Progenitor cell of endocrine pancreas (in vitro differentiated cells): Measurements from ENCODE around the gene CD34. TPM values are rescaled to one million over a fixed set of nuclear protein-coding genes. Genes with fewer than 3 reads are reported as not detected.

Source experiments
- DNase-seq: peaks from one replicate; pipeline ENCODE4 v3.0.0; 2021; ENCODE audit warnings: low spot score; ENCODE audit not compliant: unreplicated experiment
- H3K27ac Mint-ChIP-seq: 2 replicates; pipeline ENCODE4 v1.8.0; 2021; ENCODE audit warnings: mild to moderate bottlenecking, moderate library complexity, mixed read lengths
- H3K27me3 Mint-ChIP-seq: 2 replicates; pipeline ENCODE4 v1.8.0; 2021; ENCODE audit warnings: mixed read lengths
- H3K36me3 Mint-ChIP-seq: 2 replicates; pipeline ENCODE4 v1.8.0; 2022; ENCODE audit warnings: mixed read lengths; ENCODE audit not compliant: insufficient read depth
- H3K4me1 Mint-ChIP-seq: 2 replicates; pipeline ENCODE4 v1.8.0; 2021; ENCODE audit warnings: low read depth, mixed read lengths
- H3K4me3 Mint-ChIP-seq: 2 replicates; pipeline ENCODE4 v1.8.0; 2021; ENCODE audit warnings: low read depth, mild to moderate bottlenecking, moderate library complexity, mixed read lengths
- H3K9me3 Mint-ChIP-seq: 2 replicates; pipeline ENCODE4 v1.8.0; 2021; ENCODE audit warnings: low read depth, mixed read lengths
- total RNA-seq: library from RNA; stranded (reverse); gene quantifications from 2 replicates; pipeline ENCODE4 v1.2.1, GENCODE V29; 2021
- TF ChIP-seq, protein P1 (sequence below): fragments of 200-600 bp; sonication (generic); IDR thresholded peaks from one replicate; pipeline ENCODE4 v1.5.0; 2021; ENCODE audit warnings: antibody characterized with exemption, mild to moderate bottlenecking; ENCODE audit not compliant: unreplicated experiment

Gene CD34
- total RNA-seq, 1 donor from 2014 or later: 0.07 TPM

DNA sequence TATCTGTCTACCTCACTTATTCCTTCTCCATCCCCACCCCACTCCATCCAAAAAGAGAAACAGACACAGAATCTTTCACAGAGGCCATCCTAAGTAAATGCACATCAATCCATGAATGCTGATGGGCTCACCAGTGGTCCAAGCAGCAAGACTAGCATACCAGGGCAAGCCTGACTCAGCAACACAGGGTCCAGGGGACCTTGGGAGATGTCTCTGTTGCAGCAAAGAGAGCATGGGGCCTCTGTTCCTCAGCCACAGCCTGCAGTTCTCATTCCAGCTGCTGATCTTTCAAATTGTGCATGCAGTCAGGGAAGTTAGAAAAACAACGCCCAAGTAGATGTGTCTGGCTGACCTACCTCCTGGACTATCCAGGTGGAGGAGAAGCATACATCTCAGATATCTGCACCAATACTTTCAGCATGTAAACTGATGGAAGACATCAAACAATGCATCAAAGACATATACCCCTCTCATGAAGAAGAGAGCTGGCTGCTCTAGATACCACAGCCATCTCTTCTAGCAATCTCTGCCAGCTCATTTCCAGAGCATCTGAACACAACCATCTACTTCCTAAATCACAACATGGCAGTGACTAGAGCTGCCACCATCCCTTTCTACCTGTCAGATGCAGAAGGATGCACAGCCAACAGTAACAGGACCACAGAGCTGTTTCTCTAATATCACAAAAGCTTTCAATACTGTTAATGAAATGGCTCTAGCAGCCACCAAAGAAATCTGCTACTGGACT, 54.5 kb downstream of the CD34 start:
- H3K4me1 Mint-ChIP-seq: no peaks in the 10 kb centered on the region
- no peak overlapping the region for H3K4me3 Mint-ChIP-seq
- no peaks in the 10 kb centered on the region for H3K27me3 Mint-ChIP-seq
- no peaks in the 10 kb centered on the region for H3K36me3 Mint-ChIP-seq
- no peak overlapping the region for H3K27ac Mint-ChIP-seq
- no peaks in the 10 kb centered on the region for H3K9me3 Mint-ChIP-seq
- no peak for DNase-seq
- TF ChIP-seq, protein P1, sequence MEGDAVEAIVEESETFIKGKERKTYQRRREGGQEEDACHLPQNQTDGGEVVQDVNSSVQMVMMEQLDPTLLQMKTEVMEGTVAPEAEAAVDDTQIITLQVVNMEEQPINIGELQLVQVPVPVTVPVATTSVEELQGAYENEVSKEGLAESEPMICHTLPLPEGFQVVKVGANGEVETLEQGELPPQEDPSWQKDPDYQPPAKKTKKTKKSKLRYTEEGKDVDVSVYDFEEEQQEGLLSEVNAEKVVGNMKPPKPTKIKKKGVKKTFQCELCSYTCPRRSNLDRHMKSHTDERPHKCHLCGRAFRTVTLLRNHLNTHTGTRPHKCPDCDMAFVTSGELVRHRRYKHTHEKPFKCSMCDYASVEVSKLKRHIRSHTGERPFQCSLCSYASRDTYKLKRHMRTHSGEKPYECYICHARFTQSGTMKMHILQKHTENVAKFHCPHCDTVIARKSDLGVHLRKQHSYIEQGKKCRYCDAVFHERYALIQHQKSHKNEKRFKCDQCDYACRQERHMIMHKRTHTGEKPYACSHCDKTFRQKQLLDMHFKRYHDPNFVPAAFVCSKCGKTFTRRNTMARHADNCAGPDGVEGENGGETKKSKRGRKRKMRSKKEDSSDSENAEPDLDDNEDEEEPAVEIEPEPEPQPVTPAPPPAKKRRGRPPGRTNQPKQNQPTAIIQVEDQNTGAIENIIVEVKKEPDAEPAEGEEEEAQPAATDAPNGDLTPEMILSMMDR: no peak

DNA sequence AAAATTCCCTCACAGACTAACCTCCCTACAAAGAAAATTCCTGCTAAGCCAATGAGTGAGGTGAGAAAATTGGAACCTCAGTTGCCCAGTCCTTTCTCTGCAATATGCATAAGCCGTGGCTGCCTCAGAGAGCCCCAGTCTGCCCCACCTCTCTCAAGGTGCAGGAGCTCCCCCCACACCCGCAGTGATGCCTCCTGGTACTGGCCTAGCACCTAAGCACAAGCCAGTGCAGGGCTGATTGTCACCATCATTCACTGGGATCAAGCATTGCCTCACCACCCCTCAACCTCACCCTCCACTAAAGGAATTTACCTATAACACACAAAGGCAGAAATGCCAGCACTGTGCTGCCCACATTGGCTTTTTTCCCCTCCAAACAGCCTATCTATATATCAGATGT, 56.9 kb downstream of the CD34 start:
- TF ChIP-seq, protein P1: no peak
- H3K4me3 Mint-ChIP-seq: no peak overlapping the region
- H3K9me3 Mint-ChIP-seq: no peaks in the 10 kb centered on the region
- no peaks in the 10 kb centered on the region for H3K4me1 Mint-ChIP-seq
- no peak overlapping the region for H3K27ac Mint-ChIP-seq
- DNase-seq: no peak
- H3K36me3 Mint-ChIP-seq: no peaks in the 10 kb centered on the region
- no peaks in the 10 kb centered on the region for H3K27me3 Mint-ChIP-seq

DNA sequence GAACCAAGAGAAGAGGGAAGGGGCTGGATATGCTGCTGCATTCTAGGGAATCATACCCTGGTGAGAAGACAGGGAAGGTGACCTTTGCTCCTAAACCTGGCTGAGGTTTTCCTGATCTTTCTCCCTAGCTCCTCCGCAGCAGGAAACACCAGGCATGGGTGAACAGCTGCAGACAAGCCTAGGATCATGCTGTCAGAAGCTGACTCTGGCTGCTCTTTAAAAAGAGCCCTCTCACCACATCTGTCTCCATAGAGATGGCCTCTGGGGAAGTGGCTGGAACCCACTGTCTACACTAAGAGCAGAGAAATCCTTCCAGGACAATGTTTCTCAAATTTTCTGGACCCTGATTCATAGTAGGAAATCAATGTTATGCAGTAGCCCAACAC, 57.6 kb downstream of the CD34 start:
- H3K4me3 Mint-ChIP-seq: no peak overlapping the region
- H3K9me3 Mint-ChIP-seq: no peaks in the 10 kb centered on the region
- TF ChIP-seq, protein P1: no peak
- no peak overlapping the region for H3K27ac Mint-ChIP-seq
- H3K27me3 Mint-ChIP-seq: no peaks in the 10 kb centered on the region
- H3K4me1 Mint-ChIP-seq: no peaks in the 10 kb centered on the region
- no peak for DNase-seq
- no peaks in the 10 kb centered on the region for H3K36me3 Mint-ChIP-seq

DNA sequence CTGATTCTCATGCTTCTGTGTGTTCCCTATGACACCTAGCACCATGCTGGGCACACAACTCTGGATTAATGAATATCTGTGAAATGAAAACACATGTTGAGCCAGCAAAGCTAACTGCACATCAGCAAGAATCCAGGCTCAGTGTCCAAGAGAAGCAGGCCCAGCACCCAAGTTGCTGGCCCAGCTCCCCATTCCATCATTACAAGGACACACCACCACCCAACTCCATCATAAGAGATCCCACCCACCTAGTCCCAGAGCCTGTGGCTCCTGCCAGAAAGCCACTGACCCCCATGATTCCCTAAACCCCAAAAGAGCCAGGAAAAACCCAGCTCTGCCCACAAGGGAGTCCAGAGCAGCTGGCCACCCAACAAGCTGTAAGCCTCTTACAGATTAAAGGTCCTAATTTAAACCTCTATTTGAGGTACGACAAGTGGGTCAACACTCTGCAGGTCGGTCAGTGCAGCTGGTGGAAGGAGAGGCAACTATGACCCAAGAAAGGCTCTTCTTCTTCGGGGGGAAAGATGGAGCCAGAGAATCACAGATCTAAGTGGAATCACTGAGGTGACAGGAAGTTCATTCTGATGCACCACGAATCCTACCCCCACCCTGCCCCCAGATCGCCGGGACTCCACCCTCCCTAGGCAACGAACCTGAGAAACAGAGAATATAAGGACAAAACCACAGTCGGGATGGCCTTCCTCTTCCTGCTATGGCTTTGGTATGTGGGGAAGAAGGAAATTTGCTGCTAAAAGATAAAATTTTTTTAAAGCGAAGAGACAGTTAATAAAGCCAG, 58.2 kb downstream of the CD34 start:
- H3K9me3 Mint-ChIP-seq: no peaks in the 10 kb centered on the region
- H3K27me3 Mint-ChIP-seq: no peaks in the 10 kb centered on the region
- TF ChIP-seq, protein P1: no peak
- no peak overlapping the region for H3K4me3 Mint-ChIP-seq
- H3K27ac Mint-ChIP-seq: no peak overlapping the region
- H3K36me3 Mint-ChIP-seq: no peaks in the 10 kb centered on the region
- DNase-seq: no peak
- no peaks in the 10 kb centered on the region for H3K4me1 Mint-ChIP-seq

DNA sequence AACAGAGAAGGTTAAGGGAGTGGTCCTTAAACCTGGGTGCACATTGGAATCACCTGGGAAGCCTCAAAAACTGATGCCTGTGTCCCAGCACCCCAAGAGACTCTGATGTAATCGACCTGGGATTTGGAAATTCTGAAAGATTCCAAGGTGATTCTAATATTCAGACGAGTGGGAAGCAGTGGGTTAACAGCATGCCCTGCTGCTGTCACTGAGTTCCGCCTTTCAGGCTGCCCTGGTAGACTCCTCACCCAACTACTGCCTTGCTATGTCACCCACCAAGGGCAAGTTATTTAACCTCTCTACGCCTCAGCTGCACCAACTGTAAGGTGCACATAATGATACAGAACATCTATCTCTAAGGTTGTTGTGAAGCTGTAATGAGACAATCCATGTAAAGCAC, 59.2 kb downstream of the CD34 start:
- no peaks in the 10 kb centered on the region for H3K9me3 Mint-ChIP-seq
- TF ChIP-seq, protein P1: no peak
- H3K4me3 Mint-ChIP-seq: no peak overlapping the region
- no peaks in the 10 kb centered on the region for H3K36me3 Mint-ChIP-seq
- DNase-seq: no peak
- H3K27ac Mint-ChIP-seq: no peak overlapping the region
- H3K4me1 Mint-ChIP-seq: no peaks in the 10 kb centered on the region
- no peaks in the 10 kb centered on the region for H3K27me3 Mint-ChIP-seq
